NCI-H1048 (cell line): ENCODE results near the gene CUL4B.
"Not testable (repeated sequence)": the region's sequence is repeated elsewhere in the genome, so short reads cannot be mapped to it uniquely, and the experiment has no call there.

ENCODE experiments used
- DNase-seq: peaks from one replicate; lab custom pipeline; 2025; lab: John Stamatoyannopoulos, UW

CUL4B gene

GRCh38 chrX:120522820-120523219 lies 37.9 kb downstream of the CUL4B start:
- no peak for DNase-seq

GRCh38 chrX:120517936-120518335 lies 42.8 kb downstream of the CUL4B start:
- DNase-seq = no peak

- no peak for DNase-seq
These were observed 46.5 kb downstream of the CUL4B start for GRCh38 chrX:120514236-120514635.

GRCh38 chrX:120512627-120513026 lies 48.1 kb downstream of the CUL4B start:
- DNase-seq = no peak

- DNase-seq = no peak
These were observed 48.5 kb downstream of the CUL4B start for GRCh38 chrX:120512222-120512621.

GRCh38 chrX:120504569-120504968 lies 56.2 kb downstream of the CUL4B start:
- DNase-seq = no peak

GRCh38 chrX:120499301-120500072 lies 61.3 kb downstream of the CUL4B start:
- no peak for DNase-seq

GRCh38 chrX:120490119-120490518 lies 70.6 kb downstream of the CUL4B start:
- DNase-seq = not testable (repeated sequence)

- DNase-seq = no peak
These were observed 74.0 kb downstream of the CUL4B start for GRCh38 chrX:120486786-120487185.

- peak; percentile 30 for DNase-seq
These were observed 74.9 kb downstream of the CUL4B start for GRCh38 chrX:120485638-120486520.

- no peak for DNase-seq
These were observed 75.5 kb downstream of the CUL4B start for GRCh38 chrX:120485315-120485637.

- DNase-seq = no peak
These were observed 83.3 kb downstream of the CUL4B start for GRCh38 chrX:120477453-120477852.

GRCh38 chrX:120476714-120477113 lies 84.0 kb downstream of the CUL4B start:
- no peak for DNase-seq

GRCh38 chrX:120475447-120475846 lies 85.3 kb downstream of the CUL4B start:
- DNase-seq = not testable (repeated sequence)
